Large intestine (tissue), 3 donors: ENCODE measurements around the gene ABHD17C. TPM values are rescaled to one million over a fixed set of nuclear protein-coding genes. Genes with fewer than 3 reads are reported as not detected.

ENCODE experiments used
- DNase-seq, 2 donors: peaks; one replicate each; pipeline versions ENCODE4 v3.0.0 to v3.0.0-alpha.2; 2013
- H3K27ac ChIP-seq: one replicate; pipeline ENCODE4 v1.5.1; 2013; ENCODE audit warnings: low read length
- H3K27me3 ChIP-seq: 2 replicates; pipeline ENCODE4 v1.6.1; 2013; ENCODE audit warnings: low read length; ENCODE audit not compliant: control insufficient read depth, insufficient read depth
- H3K36me3 ChIP-seq: 2 replicates; pipeline ENCODE4 v1.6.1; 2013; ENCODE audit warnings: low read length; ENCODE audit not compliant: control insufficient read depth, insufficient read depth
- H3K4me1 ChIP-seq: one replicate; pipeline ENCODE4 v1.6.1; 2013; ENCODE audit warnings: low read length; ENCODE audit not compliant: control insufficient read depth, insufficient read depth
- H3K4me3 ChIP-seq: one replicate; pipeline ENCODE4 v1.5.1; 2013; ENCODE audit warnings: low read length
- H3K9me3 ChIP-seq: one replicate; pipeline ENCODE4 v1.6.1; 2013; ENCODE audit warnings: mild to moderate bottlenecking, low read depth, low read length, moderate library complexity; ENCODE audit not compliant: control insufficient read depth
- WGBS: methylation state at CpG from one replicate; pipeline ENCODE4 v1.1.5; 2013; ENCODE audit warnings: low lambda C conversion rate; ENCODE audit not compliant: insufficient coverage; 5-methylcytosine and 5-hydroxymethylcytosine counted together
- polyA plus RNA-seq: library from polyadenylated mRNA; unstranded; fragments of 120-200 nt; gene quantifications from one replicate; pipeline ENCODE4 v1.2.1, GENCODE V29; 2013

Gene ABHD17C
- polyA plus RNA-seq, 1 donor: 50.7 TPM

- peaks cover 42% of the 10 kb centered on the region for H3K4me1 ChIP-seq
- no peaks in the 10 kb centered on the region for H3K36me3 ChIP-seq
- H3K9me3 ChIP-seq: no peaks in the 10 kb centered on the region
- no peaks in the 10 kb centered on the region for H3K27me3 ChIP-seq
- no peak for DNase-seq
- WGBS: no CpG with 5 or more reads among the region's 1 CpG
- no peak overlapping the region for H3K4me3 ChIP-seq
- peak overlapping the region; percentile 72 for H3K27ac ChIP-seq
Observed at GRCh38 chr15:80685628-80686027, 9.5 kb upstream of the ABHD17C start.

DNA sequence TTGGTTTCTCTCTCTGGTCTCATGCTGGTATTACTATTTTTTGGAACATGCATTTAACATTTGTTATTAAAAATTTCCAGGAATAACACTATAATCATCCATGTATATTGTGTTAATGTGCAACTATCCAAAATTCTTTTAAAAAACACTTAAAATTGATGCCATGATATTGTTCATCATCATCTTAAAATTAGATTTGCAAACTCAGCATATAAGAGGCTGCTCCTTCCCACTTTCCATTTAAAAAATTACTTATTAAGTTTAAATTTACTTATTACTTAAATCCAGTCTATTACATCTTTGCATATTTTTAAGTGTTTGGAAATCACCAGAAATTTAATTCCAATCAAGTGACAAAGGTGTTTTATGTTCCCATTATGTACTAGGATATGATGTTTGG, 5.8 kb upstream of the ABHD17C start:
- no peak for DNase-seq
- Histone ChIP-seq H3K36me3 (no peaks in the 10 kb centered on the region), H3K9me3 (no peaks in the 10 kb centered on the region), H3K4me3 (no peak overlapping the region), H3K27ac (no peak overlapping the region), H3K27me3 (no peaks in the 10 kb centered on the region), H3K4me1 (peaks cover 12% of the 10 kb centered on the region)

GRCh38 chr15:80689716-80690115, 5.4 kb upstream of the ABHD17C start:
- DNase-seq: peak in 1 of 2 donors; percentile 16
- H3K27me3 ChIP-seq: no peaks in the 10 kb centered on the region
- no peaks in the 10 kb centered on the region for H3K9me3 ChIP-seq
- H3K4me1 ChIP-seq: peaks cover 8% of the 10 kb centered on the region
- no peak overlapping the region for H3K4me3 ChIP-seq
- H3K36me3 ChIP-seq: no peaks in the 10 kb centered on the region
- no CpG with 5 or more reads among the region's 5 CpGs for WGBS
- H3K27ac ChIP-seq: peak overlapping the region; percentile 20

DNA sequence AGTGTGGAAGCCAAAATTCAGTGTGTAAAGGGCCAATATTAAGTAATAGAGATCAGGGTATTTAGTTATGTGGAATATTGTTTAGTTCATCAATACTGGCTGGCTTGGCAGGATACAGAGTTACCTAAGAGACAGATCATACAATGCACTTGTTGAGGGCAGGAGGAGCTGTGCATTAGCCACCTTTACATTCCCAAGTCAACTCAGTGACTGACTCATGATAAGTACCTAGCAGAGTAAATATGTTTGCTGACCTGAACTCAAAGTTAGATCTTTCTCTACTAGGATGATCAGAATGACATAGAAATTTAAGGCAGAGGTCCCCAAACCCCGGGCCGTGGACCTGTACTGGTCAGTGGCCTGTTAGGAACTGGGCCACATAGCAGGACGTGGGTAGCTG, 3.5 kb upstream of the ABHD17C start:
- no peak overlapping the region for H3K27ac ChIP-seq
- DNase-seq: no peak
- H3K9me3 ChIP-seq: no peaks in the 10 kb centered on the region
- H3K4me3 ChIP-seq: no peak overlapping the region
- no CpG with 5 or more reads among the region's 3 CpGs for WGBS
- no peaks in the 10 kb centered on the region for H3K27me3 ChIP-seq
- H3K4me1 ChIP-seq: peaks cover 2% of the 10 kb centered on the region
- H3K36me3 ChIP-seq: no peaks in the 10 kb centered on the region

GRCh38 chr15:80693682-80694610, 1.2 kb upstream of the ABHD17C start:
- Histone ChIP-seq H3K4me1 (peaks cover 10% of the 10 kb centered on the region), H3K27ac (peak overlapping the region; percentile 63), H3K4me3 (peak overlapping the region; percentile 76), H3K27me3 (no peaks in the 10 kb centered on the region), H3K9me3 (no peaks in the 10 kb centered on the region), H3K36me3 (peaks cover 5% of the 10 kb centered on the region)
- DNase-seq: peak; percentile 13 to 64
- 100% methylated on average over 1 of the region's 15 CpGs for WGBS

- H3K4me1 ChIP-seq: peaks cover 15% of the 10 kb centered on the region
- H3K36me3 ChIP-seq: peaks cover 8% of the 10 kb centered on the region
- DNase-seq: no peak
- H3K27me3 ChIP-seq: no peaks in the 10 kb centered on the region
- no CpG with 5 or more reads among the region's 47 CpGs for WGBS
- no peaks in the 10 kb centered on the region for H3K9me3 ChIP-seq
- peak overlapping the region; percentile 76 for H3K4me3 ChIP-seq
- H3K27ac ChIP-seq: peak overlapping the region; percentile 63
Observed at GRCh38 chr15:80694611-80695098, 455 bp upstream of the ABHD17C start.

DNA sequence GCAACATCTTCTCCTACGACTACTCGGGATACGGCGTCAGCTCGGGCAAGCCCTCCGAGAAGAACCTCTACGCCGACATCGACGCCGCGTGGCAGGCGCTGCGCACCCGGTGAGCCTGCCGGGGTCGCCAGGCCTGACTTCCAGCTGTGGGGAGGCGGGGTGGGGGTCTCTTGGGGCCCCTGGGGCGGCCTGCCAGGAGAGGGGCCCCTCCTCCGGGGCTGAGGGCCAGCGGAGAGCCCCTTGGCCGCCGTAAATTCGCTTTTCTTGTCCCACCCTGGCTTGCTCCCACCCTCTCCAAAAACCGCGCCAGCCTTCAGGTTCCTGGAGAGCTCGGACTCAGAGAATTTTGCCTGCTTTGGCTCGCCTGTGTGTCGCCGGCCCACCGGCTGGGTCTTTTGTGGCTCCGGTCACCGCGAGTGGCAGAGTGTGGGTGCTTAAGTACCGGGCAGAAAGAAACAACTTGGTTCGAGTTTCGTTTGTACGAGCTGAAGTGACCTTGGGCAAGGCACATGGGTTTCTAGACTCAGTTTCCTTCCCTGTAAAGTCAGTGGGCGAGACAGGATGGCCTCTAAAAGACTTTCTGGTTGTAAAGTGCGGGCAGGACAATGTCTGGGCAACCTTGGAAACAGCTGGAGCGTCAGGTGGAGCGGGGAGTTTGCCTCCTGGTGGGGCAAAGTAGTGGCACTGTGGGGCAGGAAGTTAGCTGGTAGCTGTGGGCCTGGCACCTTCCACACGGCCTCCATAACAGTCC, 976 bp downstream of the ABHD17C start:
- no CpG with 5 or more reads among the region's 43 CpGs for WGBS
- H3K27ac ChIP-seq: peak overlapping the region; percentile 59
- peaks cover 9% of the 10 kb centered on the region for H3K36me3 ChIP-seq
- H3K4me1 ChIP-seq: peaks cover 16% of the 10 kb centered on the region
- H3K9me3 ChIP-seq: no peaks in the 10 kb centered on the region
- no peaks in the 10 kb centered on the region for H3K27me3 ChIP-seq
- peak; percentile 43 to 76 for DNase-seq
- peak overlapping the region; percentile 62 for H3K4me3 ChIP-seq

DNA sequence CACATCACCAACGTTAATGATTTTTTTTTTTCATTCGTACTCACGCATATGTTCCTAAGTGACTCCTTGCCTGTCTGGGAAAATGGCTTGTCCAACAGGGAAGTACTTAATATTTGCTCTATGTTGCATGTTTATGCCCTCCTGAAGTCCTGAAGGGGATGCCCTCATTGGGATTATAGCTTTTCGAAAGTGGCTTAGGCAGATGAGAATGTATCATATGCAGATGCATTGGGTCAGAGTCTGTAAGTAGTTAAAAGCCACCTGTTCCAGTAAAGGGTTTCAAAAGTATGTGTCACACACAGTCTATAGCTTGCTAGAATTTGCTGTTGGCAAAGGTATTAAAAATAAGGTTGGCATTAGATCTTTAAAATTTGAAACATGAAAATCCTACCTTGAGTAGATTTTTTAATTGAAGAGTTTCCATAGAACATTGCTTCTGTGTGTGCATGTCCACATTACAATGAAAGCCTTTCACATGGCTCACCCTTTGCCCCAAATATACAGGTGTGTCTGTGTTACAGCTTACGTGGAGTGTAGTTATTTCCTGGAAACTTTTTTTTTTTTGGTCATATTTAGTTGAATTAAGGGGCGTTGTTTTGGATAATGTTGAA, 2.1 kb downstream of the ABHD17C start:
- peak; percentile 55 to 83 for DNase-seq
- peak overlapping the region; percentile 62 for H3K4me3 ChIP-seq
- peak overlapping the region; percentile 59 for H3K27ac ChIP-seq
- no peaks in the 10 kb centered on the region for H3K27me3 ChIP-seq
- peaks cover 9% of the 10 kb centered on the region for H3K36me3 ChIP-seq
- H3K9me3 ChIP-seq: no peaks in the 10 kb centered on the region
- 24% methylated on average over 3 of the region's 6 CpGs for WGBS
- H3K4me1 ChIP-seq: peaks cover 16% of the 10 kb centered on the region

- Histone ChIP-seq H3K4me1 (peaks cover 24% of the 10 kb centered on the region), H3K27ac (peak overlapping the region; percentile 66), H3K36me3 (peaks cover 12% of the 10 kb centered on the region), H3K4me3 (no peak overlapping the region), H3K27me3 (no peaks in the 10 kb centered on the region), H3K9me3 (no peaks in the 10 kb centered on the region)
- no CpG with 5 or more reads among the region's 1 CpG for WGBS
- DNase-seq: peak; percentile 36 to 75
Observed at GRCh38 chr15:80698676-80699075, 3.6 kb downstream of the ABHD17C start.

GRCh38 chr15:80699981-80700380, 4.9 kb downstream of the ABHD17C start:
- no peaks in the 10 kb centered on the region for H3K9me3 ChIP-seq

More at GRCh38 chr15:80699981-80700380, 4.9 kb downstream of the ABHD17C start:
- no peak overlapping the region for H3K4me3 ChIP-seq
- no peak overlapping the region for H3K27ac ChIP-seq
- H3K27me3 ChIP-seq: no peaks in the 10 kb centered on the region
- H3K4me1 ChIP-seq: peaks cover 28% of the 10 kb centered on the region
- no CpG with 5 or more reads among the region's 1 CpG for WGBS
- no peak for DNase-seq
- H3K36me3 ChIP-seq: peaks cover 17% of the 10 kb centered on the region
